SK-N-SH (cell line): ENCODE results near the gene AVPR1B. TPM values are rescaled to one million over a fixed set of nuclear protein-coding genes. Genes with fewer than 3 reads are reported as not detected.

Experiments
- CTCF ChIA-PET: fragments of 300-600, 350-600 bp; formaldehyde crosslinking; extraction: SDS; loops from one replicate; lab custom pipeline; 2021; lab: Yijun Ruan, JAX
- POLR2A ChIA-PET: fragments of 350-600 bp; sonication (Branson Sonifier 250); formaldehyde crosslinking; extraction: SDS; loops from one replicate; lab custom pipeline; 2020; ENCODE audit warnings: antibody characterized with exemption, inconsistent platforms; lab: Yijun Ruan, JAX
- DNase-seq: peaks from one replicate; pipeline ENCODE4 v3.0.0; 2012
- H2AFZ ChIP-seq: fragments of 200-600 bp; sonication (generic); 2 replicates; pipeline ENCODE4 v1.8.1; 2016; ENCODE audit warnings: antibody characterized with exemption, mild to moderate bottlenecking, low read depth
- H3F3A ChIP-seq: fragments of 200-600 bp; sonication (generic); replicated peaks from 2 replicates; pipeline ENCODE3; 2016; ENCODE audit warnings: antibody characterized with exemption, mild to moderate bottlenecking; ENCODE audit not compliant: insufficient read depth
- H3K27ac ChIP-seq, 2 experiments: fragments of 200-500 bp in 1 of 2; fragments of 200-600 bp in 1 of 2; sonication (Bioruptor generic) in 1 of 2; sonication (generic), shearing (Covaris generic) in 1 of 2; 2 replicates each; pipeline versions ENCODE4 v1.5.1 to v1.6.1; 2014 to 2016; ENCODE audit warnings: low read depth in 2 of 2, inconsistent platforms in 1 of 2, low read length in 1 of 2, mild to moderate bottlenecking in 1 of 2, mixed read lengths in 1 of 2
- H3K27me3 ChIP-seq: fragments of 200-600 bp; sonication (generic), shearing (Covaris generic); 2 replicates; pipeline ENCODE4 v1.6.1; 2016; ENCODE audit warnings: mixed run types; ENCODE audit not compliant: insufficient read depth
- H3K36me3 ChIP-seq, 2 experiments: fragments of 200-500 bp in 1 of 2; fragments of 200-600 bp in 1 of 2; sonication (Bioruptor generic) in 1 of 2; sonication (generic) in 1 of 2; replicated peaks in 1 of 2; 2 replicates each; pipeline versions ENCODE3 to v1.5.1; 2014 to 2016; ENCODE audit warnings: low read length in 1 of 2, mild to moderate bottlenecking in 1 of 2; ENCODE audit not compliant: insufficient read depth in 2 of 2, control insufficient read depth in 1 of 2
- H3K4me1 ChIP-seq, 2 experiments: fragments of 200-500 bp in 1 of 2; fragments of 200-600 bp in 1 of 2; sonication (Bioruptor generic) in 1 of 2; sonication (generic), shearing (Covaris generic) in 1 of 2; 2 replicates each; pipeline versions ENCODE4 v1.5.1 to v1.6.1; 2014 to 2016; ENCODE audit warnings: low read depth in 1 of 2, low read length in 1 of 2, mixed run types in 1 of 2; ENCODE audit not compliant: insufficient read depth in 2 of 2, control insufficient read depth in 1 of 2
- H3K4me2 ChIP-seq: fragments of 200-600 bp; sonication (generic), shearing (Covaris generic); 2 replicates; pipeline ENCODE4 v1.6.1; 2017; ENCODE audit warnings: mixed run types
- H3K4me3 ChIP-seq, 2 experiments: fragments of 200-500 bp in 1 of 2; fragments of 200-600 bp in 1 of 2; sonication (Bioruptor generic) in 1 of 2; sonication (generic), shearing (Covaris generic) in 1 of 2; 2 replicates each; pipeline versions ENCODE4 v1.5.1 to v1.8.1; 2014 to 2016; ENCODE audit warnings: low read depth in 2 of 2, inconsistent platforms in 1 of 2, low read length in 1 of 2, mild to moderate bottlenecking in 1 of 2, mixed read lengths in 1 of 2, moderate library complexity in 1 of 2
- H3K79me2 ChIP-seq: fragments of 200-600 bp; sonication (generic); 2 replicates; pipeline ENCODE4 v1.8.1; 2017; ENCODE audit warnings: mild to moderate bottlenecking; ENCODE audit not compliant: insufficient read depth
- H3K9ac ChIP-seq: fragments of 200-600 bp; sonication (generic); 2 replicates; pipeline ENCODE4 v1.6.1; 2017; ENCODE audit warnings: mixed run types
- H3K9me2 ChIP-seq: fragments of 200-600 bp; sonication (generic); 2 replicates; pipeline ENCODE4 v1.6.1; 2017; ENCODE audit warnings: mixed run types
- H3K9me3 ChIP-seq: fragments of 200-600 bp; sonication (generic); 2 replicates; pipeline ENCODE4 v1.6.1; 2017; ENCODE audit warnings: mixed run types, mild to moderate bottlenecking, moderate library complexity
- H4K20me1 ChIP-seq: fragments of 200-600 bp; sonication (generic); 2 replicates; pipeline ENCODE4 v1.6.1; 2017; ENCODE audit warnings: mild to moderate bottlenecking, mixed run types; ENCODE audit not compliant: insufficient read depth
- CHD2 ChIP-seq: fragments of 150-350 bp; IDR thresholded peaks from 2 replicates; pipeline ENCODE4 v1.6.1; 2018; ENCODE audit warnings: low read length; ENCODE audit not compliant: partially characterized antibody
- ELF1 ChIP-seq: IDR thresholded peaks from 2 replicates; pipeline ENCODE4 v1.4.0; 2012
- EZH2phosphoT487 ChIP-seq: fragments of 200-600 bp; sonication (generic); IDR thresholded peaks from 2 replicates; pipeline ENCODE4 v1.6.1; 2017; ENCODE audit warnings: low read depth, mixed run types, mild to moderate bottlenecking, antibody characterized with exemption, moderate library complexity, borderline replicate concordance
- GABPA ChIP-seq: IDR thresholded peaks from 2 replicates; pipeline ENCODE4 v1.4.0; 2012; ENCODE audit warnings: low read depth, mild to moderate bottlenecking
- MXI1 ChIP-seq: IDR thresholded peaks from 2 replicates; pipeline ENCODE4 v1.6.1; 2012; ENCODE audit warnings: mild to moderate bottlenecking, low read depth, low read length, improper control_type of control experiment
- NFIC ChIP-seq: IDR thresholded peaks from 2 replicates; pipeline ENCODE4 v1.4.0; 2012; ENCODE audit warnings: borderline replicate concordance
- RCOR1 ChIP-seq: fragments of 150-350 bp; IDR thresholded peaks from 2 replicates; pipeline ENCODE4 v1.6.1; 2017; ENCODE audit warnings: antibody characterized with exemption, low read length
- RFX5 ChIP-seq: IDR thresholded peaks from 2 replicates; pipeline ENCODE4 v1.6.1; 2012; ENCODE audit warnings: mild to moderate bottlenecking, improper control_type of control experiment, low read length
- RXRA ChIP-seq: IDR thresholded peaks from 2 replicates; pipeline ENCODE4 v1.4.0; 2012; ENCODE audit warnings: low read depth, mild to moderate bottlenecking, borderline replicate concordance
- SMC3 ChIP-seq: IDR thresholded peaks from 2 replicates; pipeline ENCODE4 v1.6.1; 2012; ENCODE audit warnings: low read depth, low read length, improper control_type of control experiment
- TCF12 ChIP-seq: IDR thresholded peaks from 2 replicates; pipeline ENCODE4 v1.4.0; 2012
- YY1 ChIP-seq: IDR thresholded peaks from 2 replicates; pipeline ENCODE4 v1.4.0; 2012; ENCODE audit warnings: low read depth, mild to moderate bottlenecking
- WGBS: methylation state at CpG from one replicate; pipeline ENCODE4 v1.1.6; 2017; ENCODE audit warnings: low lambda C conversion rate; 5-methylcytosine and 5-hydroxymethylcytosine counted together
- polyA plus RNA-seq, 3 experiments: library from polyadenylated mRNA; depleted of rRNA; stranded (reverse); fragments of >200 nt; gene quantifications; 2 replicates each; pipeline ENCODE4 v1.2.3, GENCODE V29; 2012
- TF ChIP-seq, protein P1 (sequence below): IDR thresholded peaks from 2 replicates; pipeline ENCODE4 v1.4.0; 2012; ENCODE audit warnings: low read depth, borderline replicate concordance
- TF ChIP-seq, protein P2 (sequence below): fragments of 200-600 bp; sonication (generic); IDR thresholded peaks from 2 replicates; pipeline ENCODE4 v1.6.1; 2017; ENCODE audit warnings: antibody characterized with exemption, mild to moderate bottlenecking, moderate library complexity
- TF ChIP-seq, protein P3 (sequence below): IDR thresholded peaks from 2 replicates; pipeline ENCODE4 v1.6.1; 2012; ENCODE audit warnings: mild to moderate bottlenecking, low read depth, low read length, moderate library complexity
- TF ChIP-seq, protein P4 (sequence below): IDR thresholded peaks from 2 replicates; pipeline ENCODE4 v1.4.0; 2012; ENCODE audit warnings: low read depth
- TF ChIP-seq, protein P5 (sequence below): IDR thresholded peaks from 2 replicates; pipeline ENCODE4; 2012

The AVPR1B gene
- polyA plus RNA-seq, 1 of the 3 experiments (the other 2 are of a cell fraction): not detected

DNA sequence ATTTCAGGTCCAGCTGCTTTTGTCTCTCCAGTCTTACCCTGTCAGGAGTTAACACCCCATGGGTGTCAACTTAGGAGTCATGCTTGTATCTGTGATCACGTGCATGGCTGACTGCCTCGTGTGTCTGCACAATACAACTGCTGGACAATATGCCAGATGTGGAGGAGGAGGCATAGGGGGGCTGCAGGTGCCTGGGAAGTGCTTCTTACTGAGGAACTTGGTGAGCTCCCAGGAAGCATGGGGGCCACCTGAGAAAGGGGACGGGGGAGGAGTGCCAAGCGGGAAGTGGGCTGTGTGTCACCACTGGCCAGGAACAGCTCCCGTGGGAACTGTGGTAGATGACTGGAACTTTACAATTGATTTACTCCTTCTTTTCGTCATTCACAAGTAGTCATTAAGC, 54.7 kb downstream of the AVPR1B start:
- DNase-seq: no peak
- no peak overlapping the region for H3K4me2 ChIP-seq
- H3F3A ChIP-seq: no peaks in the 10 kb centered on the region
- H3K36me3 ChIP-seq: no peaks in the 10 kb centered on the region
- ChIA-PET CTCF (interaction anchor here (0.8 to 0.9 kb wide), 2 partner anchors 31 to 44 kb away, joined by 3 to 4 read pairs; no protein-coding TSS in a partner anchor), POLR2A (no interaction called here)
- no peak for TF ChIP-seq YY1
- TF ChIP-seq CHD2: no peak
- TF ChIP-seq, protein P1, sequence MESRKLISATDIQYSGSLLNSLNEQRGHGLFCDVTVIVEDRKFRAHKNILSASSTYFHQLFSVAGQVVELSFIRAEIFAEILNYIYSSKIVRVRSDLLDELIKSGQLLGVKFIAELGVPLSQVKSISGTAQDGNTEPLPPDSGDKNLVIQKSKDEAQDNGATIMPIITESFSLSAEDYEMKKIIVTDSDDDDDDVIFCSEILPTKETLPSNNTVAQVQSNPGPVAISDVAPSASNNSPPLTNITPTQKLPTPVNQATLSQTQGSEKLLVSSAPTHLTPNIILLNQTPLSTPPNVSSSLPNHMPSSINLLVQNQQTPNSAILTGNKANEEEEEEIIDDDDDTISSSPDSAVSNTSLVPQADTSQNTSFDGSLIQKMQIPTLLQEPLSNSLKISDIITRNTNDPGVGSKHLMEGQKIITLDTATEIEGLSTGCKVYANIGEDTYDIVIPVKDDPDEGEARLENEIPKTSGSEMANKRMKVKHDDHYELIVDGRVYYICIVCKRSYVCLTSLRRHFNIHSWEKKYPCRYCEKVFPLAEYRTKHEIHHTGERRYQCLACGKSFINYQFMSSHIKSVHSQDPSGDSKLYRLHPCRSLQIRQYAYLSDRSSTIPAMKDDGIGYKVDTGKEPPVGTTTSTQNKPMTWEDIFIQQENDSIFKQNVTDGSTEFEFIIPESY: no peak
- TF ChIP-seq, protein P2, sequence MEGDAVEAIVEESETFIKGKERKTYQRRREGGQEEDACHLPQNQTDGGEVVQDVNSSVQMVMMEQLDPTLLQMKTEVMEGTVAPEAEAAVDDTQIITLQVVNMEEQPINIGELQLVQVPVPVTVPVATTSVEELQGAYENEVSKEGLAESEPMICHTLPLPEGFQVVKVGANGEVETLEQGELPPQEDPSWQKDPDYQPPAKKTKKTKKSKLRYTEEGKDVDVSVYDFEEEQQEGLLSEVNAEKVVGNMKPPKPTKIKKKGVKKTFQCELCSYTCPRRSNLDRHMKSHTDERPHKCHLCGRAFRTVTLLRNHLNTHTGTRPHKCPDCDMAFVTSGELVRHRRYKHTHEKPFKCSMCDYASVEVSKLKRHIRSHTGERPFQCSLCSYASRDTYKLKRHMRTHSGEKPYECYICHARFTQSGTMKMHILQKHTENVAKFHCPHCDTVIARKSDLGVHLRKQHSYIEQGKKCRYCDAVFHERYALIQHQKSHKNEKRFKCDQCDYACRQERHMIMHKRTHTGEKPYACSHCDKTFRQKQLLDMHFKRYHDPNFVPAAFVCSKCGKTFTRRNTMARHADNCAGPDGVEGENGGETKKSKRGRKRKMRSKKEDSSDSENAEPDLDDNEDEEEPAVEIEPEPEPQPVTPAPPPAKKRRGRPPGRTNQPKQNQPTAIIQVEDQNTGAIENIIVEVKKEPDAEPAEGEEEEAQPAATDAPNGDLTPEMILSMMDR: no peak
- no peak for TF ChIP-seq MXI1
- TF ChIP-seq, protein P3, sequence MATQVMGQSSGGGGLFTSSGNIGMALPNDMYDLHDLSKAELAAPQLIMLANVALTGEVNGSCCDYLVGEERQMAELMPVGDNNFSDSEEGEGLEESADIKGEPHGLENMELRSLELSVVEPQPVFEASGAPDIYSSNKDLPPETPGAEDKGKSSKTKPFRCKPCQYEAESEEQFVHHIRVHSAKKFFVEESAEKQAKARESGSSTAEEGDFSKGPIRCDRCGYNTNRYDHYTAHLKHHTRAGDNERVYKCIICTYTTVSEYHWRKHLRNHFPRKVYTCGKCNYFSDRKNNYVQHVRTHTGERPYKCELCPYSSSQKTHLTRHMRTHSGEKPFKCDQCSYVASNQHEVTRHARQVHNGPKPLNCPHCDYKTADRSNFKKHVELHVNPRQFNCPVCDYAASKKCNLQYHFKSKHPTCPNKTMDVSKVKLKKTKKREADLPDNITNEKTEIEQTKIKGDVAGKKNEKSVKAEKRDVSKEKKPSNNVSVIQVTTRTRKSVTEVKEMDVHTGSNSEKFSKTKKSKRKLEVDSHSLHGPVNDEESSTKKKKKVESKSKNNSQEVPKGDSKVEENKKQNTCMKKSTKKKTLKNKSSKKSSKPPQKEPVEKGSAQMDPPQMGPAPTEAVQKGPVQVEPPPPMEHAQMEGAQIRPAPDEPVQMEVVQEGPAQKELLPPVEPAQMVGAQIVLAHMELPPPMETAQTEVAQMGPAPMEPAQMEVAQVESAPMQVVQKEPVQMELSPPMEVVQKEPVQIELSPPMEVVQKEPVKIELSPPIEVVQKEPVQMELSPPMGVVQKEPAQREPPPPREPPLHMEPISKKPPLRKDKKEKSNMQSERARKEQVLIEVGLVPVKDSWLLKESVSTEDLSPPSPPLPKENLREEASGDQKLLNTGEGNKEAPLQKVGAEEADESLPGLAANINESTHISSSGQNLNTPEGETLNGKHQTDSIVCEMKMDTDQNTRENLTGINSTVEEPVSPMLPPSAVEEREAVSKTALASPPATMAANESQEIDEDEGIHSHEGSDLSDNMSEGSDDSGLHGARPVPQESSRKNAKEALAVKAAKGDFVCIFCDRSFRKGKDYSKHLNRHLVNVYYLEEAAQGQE: no peak
- no peak for TF ChIP-seq RCOR1
- no peak for TF ChIP-seq TCF12
- no peak for TF ChIP-seq NFIC
- TF ChIP-seq RFX5: no peak
- TF ChIP-seq, protein P4, sequence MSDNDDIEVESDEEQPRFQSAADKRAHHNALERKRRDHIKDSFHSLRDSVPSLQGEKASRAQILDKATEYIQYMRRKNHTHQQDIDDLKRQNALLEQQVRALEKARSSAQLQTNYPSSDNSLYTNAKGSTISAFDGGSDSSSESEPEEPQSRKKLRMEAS: no peak
- TF ChIP-seq GABPA: no peak
- TF ChIP-seq EZH2phosphoT487: no peak
- TF ChIP-seq, protein P5, sequence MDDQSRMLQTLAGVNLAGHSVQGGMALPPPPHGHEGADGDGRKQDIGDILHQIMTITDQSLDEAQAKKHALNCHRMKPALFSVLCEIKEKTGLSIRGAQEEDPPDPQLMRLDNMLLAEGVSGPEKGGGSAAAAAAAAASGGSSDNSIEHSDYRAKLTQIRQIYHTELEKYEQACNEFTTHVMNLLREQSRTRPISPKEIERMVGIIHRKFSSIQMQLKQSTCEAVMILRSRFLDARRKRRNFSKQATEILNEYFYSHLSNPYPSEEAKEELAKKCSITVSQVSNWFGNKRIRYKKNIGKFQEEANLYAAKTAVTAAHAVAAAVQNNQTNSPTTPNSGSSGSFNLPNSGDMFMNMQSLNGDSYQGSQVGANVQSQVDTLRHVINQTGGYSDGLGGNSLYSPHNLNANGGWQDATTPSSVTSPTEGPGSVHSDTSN: no peak
- no peak for TF ChIP-seq RXRA
- TF ChIP-seq SMC3: no peak
- TF ChIP-seq ELF1: no peak
- H3K27me3 ChIP-seq: peaks cover under 1% of the 10 kb centered on the region; the same call in 1 of the 2 replicates
- H3K9ac ChIP-seq: no peak overlapping the region
- WGBS: 63% methylated on average over 6 of the region's 6 CpGs
- H3K9me3 ChIP-seq: no peaks in the 10 kb centered on the region; the same call in 1 of the 2 replicates
- no peaks in the 10 kb centered on the region for H4K20me1 ChIP-seq
- H3K27ac ChIP-seq: no peak overlapping the region
- H3K4me3 ChIP-seq: no peak overlapping the region
- no peak overlapping the region for H2AFZ ChIP-seq
- H3K9me2 ChIP-seq: no peaks in the 10 kb centered on the region
- no peaks in the 10 kb centered on the region; a peak in 1 of 4 replicates for H3K4me1 ChIP-seq
- no peaks in the 10 kb centered on the region for H3K79me2 ChIP-seq
